Iris pigment epithelial cell (primary cell): Measurements from ENCODE around the gene PDIA4.
"Not testable (repeated sequence)": the region's sequence is repeated elsewhere in the genome, so short reads cannot be mapped to it uniquely, and the experiment has no call there.

Experiments used
- DNase-seq: peaks from one replicate; pipeline ENCODE4 v3.0.0-alpha.2; 2011; ENCODE audit warnings: low read depth

The PDIA4 gene

DNA sequence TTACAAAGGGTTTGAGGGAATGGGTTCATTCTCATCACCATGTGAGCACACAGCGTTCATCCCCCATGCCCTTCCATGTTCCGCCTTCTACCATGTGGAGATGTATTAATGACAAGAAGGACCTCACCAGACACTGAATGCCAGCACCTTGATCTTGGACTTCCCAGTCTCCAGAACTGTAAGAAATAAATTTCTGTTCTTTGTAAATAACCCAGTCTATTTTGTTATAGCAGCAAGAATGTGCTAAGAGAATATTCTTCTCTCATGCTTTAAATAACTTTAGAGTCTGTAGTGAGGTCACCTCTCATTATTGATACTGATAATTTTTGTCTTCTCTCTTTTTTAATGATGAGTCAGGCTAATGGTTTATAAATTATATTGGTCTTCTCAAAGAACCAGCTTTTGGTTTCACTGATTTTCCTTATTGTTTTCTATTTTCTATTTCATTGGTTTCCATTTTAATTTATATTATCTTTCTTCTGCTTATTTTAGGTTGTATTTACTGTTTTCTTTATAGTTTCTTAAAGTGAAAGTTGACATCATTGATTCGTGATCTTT is 3.1 kb upstream of the PDIA4 start:
- no peak for DNase-seq

DNA sequence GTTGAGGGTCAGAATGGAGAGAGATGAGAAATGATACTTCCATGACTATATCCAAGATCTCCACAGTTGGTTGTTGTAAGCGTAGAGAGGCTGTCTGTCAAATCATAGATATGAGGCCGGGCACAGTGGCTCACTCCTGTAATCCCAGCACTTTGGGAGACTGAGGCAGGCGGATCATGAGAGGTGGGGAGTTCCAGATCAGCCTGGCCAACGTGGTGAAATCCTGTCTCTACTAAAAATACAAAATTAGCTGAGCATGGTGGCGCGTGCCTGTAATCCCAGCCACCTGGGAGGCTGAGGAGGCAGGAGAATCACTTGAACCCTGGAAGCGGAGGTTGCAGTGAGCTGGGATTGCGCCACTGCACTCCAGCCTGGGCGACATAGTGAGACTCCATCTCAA is 2.1 kb upstream of the PDIA4 start:
- not testable (repeated sequence) for DNase-seq

DNA sequence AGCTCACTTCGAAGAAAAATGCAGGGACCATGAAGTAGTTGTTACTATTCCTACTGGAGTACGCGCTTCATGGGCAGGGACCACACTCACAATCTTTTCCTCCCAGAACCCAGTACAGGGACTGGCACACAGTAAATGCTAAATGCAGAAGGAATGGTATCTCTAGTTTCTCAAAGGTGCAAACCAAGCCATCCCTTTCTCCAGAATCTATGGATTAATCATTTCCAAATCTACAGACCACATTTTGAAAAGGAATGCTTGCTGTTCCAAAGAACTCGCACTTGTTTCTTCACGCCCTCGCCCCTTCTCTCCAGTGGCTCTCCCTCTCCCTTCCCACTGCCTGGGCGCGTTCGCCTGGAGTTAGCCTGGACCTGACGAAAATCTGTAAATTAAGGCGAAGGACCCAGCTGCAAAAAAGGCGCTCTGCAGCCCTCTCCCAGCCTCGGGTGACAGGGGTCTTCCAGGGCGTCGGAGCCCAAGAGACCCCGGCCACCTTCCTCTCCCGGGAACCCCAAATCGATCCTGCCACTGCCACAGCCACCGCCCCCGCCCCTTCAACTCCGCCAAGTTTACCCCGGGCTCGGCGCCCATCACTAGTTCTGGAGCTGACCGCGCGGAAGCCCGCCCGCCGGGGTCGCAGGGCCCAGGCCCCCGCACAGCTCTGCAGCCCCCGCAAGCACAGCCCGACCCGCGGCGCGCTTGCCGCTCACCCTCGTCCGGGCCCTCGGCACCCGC is 527 bp downstream of the PDIA4 start:
- peak; percentile 23 for DNase-seq

DNA sequence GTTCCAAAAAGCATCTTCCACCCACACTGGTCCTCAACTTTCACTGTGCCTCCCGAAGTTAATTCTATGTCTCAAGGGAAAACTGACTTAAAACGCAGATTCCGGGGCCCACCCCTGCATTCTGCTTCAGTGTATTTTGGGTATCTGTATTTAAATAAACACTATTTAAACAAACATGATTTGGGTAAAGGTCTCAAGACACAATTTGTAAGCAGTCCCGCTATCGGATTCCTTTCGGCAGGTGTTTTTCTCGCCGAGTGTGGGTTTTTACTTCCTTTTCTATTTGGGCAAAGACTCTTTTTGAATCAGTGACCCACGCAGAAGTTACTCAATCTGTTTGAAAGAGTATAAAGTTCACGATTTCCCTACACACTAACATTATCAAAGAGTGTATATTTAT is 1.2 kb downstream of the PDIA4 start:
- DNase-seq: no peak

DNA sequence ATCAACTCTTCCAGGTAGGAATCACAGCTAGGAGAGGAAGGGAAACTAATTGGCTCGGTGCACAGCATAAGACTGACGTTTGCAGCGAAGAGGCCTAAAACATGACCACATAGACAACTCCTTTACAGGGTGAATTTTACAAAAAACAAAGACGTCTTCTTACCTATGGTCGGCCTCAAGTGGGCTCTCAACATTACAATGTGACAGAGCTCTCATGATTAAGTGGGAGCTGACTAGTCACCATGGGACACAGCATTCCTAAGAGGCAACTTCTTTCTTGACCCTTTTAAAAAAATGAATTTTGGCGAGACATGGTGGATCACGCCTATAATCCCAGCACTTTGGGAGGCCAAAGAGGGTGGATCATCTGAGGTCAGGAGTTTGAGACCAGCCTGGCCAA is 4.6 kb downstream of the PDIA4 start:
- no peak for DNase-seq

DNA sequence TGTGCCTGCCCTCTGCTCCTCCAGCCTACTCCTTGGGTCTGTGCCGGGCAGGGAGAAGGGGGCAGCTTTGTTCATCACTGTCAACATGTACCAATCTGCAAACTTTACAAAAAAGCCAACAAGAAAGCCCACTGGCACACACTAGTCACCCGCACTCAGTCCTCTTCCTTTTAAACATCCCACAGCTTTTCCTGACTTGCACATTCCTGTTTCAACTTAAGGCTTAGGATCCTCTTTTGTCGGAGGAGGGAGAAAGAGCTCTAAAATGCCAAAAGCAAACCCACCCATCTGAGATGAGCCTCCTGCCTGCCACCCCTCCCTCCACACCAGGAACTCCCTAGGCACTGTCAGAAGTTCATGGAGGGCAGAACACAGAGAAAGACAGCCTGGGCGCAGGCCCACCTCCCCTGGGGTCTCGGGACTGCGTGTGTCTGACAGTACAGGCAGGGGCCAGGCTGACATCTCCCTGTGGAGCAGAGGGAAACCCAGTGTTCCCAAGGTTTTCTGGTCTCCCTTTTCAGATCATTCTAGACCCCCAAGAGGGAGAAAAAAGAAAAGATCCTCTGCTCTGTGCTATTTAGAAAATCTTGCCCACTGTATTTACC is 5.4 kb downstream of the PDIA4 start:
- DNase-seq: no peak

DNA sequence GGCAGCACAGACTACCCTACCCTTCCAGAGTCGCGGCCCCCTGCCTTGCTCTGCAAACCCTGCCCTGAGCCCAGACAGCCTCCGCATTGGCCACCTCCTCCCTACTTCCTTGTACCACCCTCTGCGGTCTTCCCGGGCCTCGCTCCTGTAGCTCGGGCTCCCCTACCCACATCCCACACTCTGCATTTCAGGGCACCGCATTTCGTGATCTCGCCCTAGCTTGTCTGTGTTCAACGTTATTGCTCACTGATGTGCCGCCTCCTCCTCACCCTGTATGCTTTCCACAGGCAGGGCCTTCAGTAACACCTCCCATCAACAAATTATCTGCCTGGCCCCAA is 6.6 kb downstream of the PDIA4 start:
- no peak for DNase-seq

DNA sequence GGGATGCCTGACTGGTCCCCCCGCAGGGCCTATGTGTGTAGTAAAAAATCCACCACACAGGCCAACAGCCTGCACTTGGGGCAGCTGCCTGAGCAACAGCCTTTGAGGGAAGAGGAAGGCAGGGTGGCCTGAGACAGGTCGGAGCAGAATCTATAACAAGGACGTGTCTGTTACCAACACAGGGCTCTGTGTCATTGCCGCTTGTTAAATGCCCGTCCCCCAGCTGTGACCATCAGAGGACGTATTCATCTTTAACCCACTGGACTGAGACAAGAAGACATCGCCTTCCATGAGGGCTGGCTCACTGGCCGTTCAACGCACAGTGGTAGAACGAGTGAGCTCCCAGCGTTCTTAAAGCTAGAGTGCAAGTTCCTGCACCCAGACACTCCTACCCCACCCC is 7.8 kb downstream of the PDIA4 start:
- DNase-seq: no peak

DNA sequence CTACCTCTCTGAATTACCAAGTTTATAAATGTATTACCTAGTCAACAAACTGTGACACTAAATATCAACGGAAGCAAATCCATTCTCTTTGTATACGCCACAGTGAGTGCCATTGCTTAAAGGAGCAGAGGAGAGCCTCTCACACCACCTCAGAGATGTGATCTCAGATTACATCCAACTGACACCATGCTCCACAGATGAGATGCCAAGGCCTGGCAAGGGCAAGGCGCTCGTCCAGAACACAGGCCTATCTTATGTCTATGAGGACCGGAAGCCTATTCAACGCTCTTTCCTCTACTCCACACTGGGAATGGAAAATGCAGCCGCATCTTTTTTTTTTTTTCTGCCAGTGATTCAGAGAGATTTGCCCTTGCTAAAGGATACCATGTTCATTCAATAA is 11.4 kb downstream of the PDIA4 start:
- no peak for DNase-seq

DNA sequence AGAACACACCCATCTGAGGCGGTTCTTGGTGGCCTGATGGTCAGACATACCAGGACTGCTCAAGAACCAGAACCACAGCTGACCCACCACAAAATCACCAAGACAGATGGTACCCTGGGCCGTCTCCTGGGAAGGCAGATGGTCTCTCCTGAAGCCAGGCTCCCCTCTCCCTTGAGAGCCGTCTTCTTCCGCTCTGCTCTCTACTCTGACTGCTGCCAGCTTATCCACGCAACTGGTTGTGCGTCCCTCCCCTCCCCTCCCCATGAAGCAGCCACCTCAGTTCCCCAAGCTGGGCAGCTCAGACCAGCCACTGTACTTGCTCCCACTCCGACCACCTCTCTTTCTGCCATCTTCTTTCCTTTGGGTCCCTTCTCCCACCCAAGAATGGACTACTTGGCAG is 14.0 kb downstream of the PDIA4 start:
- no peak for DNase-seq

DNA sequence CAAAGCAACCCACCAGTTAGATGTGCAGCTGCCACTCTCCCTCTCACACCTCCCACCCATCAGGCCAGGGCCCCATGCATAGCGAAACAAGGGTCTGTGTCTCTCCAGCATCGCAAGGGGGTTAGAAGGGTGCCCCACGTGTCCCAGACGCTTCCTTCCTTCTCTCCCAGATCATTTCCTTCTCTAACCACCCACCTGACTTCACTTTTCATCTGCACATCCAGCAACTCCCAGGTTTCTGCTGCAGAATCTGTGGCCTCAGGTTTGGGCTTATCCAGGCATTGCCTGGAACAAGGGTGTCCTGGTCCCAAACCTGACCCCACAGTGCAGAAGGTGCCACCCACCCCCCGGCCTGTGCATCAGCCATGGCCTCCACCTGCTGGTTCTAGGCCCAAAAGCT is 14.4 kb downstream of the PDIA4 start:
- DNase-seq: no peak

DNA sequence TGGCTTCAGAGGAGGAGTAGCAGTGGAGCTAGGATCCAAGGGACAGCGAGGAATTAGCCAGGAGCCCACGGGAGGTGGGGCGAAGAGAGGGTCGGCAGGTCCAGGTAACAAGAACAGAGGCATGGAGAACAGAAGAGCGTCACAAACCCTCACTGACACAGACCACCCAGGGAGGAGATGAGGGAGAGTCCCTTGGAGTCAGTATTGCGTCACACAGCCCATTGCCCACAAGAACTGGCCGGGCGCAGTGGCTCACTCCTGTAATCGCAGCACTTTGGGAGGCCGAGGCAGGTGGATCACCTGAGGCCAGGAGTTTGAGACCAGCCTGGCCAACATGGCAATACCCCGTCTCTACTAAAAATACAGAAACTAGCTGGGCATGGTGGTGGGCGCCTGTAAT is 15.6 kb downstream of the PDIA4 start:
- DNase-seq: not testable (repeated sequence)

DNA sequence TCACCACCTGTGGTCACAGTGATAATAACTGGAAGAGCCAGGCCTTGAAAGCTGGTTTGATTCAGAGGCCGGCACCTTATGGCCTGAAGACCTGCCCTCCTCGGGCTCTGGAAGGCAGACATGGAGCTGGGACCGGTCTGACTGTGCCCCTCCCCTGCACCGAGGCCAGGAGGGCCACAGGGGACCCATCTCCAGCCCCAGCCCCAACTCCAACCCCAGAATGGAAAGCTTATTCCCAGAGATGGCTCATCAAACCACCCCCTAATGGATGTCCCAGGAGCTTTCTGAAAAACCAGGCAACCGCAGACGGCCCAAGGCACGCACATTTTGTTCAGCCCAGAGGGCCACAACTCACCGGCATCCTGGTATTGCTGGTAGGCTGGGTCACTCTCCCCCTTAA is 16.8 kb downstream of the PDIA4 start:
- no peak for DNase-seq

DNA sequence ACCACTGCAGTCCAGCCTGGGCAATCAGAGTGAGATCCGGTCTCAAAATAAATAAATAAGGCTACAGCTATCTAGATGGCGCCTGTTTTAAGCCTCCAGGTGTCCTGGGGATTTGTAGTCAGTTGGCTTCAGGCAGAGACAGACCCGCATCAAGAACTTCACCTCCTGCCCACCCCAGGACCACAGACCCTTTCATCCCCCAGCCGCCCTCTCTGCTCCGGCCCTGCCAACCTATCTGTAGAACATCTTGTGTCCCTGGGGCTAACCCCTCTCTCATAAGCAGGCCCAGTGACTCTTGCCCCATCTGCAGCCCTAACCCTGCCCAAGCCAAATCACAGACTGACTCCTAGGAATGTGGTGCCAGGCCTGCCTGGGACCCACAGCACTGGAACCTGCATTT is 17.9 kb downstream of the PDIA4 start:
- no peak for DNase-seq

DNA sequence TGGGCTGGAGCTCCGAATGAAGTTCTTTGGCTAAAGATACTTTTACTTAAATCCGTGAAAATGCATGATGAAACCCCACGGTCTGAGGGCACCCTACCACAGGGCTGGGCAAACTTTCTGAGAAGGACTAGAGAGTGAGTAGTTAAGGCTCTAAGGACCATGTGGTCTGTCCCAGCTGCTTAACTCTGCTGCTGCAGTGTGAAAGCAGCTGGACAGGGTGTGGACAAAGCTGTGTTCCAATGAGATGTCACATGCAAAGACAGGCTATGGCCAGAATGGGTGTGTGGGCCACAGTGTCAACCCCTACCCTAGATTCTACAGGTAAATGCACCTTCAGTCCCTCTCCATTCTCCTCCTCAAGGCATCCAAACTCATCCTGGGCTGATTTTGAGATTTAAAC is 18.8 kb downstream of the PDIA4 start:
- DNase-seq: no peak

DNA sequence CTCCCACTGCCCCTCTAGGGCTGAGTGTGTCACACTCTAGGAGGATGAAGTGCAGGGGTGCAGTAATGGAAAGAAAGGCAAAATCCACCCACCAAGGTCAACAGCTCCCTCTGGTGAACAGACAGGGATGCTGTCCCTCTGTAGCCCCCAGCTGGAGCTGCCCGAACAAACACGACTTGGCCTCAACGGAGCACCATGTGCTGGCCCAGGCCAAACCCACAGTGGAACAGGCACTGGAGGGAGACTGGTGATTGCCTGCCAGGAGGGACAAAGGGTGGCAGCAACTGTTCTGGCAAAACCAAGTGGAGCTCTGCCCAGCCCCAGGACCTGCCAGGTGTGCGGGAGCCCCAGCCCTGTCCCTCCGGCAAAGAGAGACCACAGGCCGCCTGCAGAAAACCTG is 20.7 kb downstream of the PDIA4 start:
- no peak for DNase-seq

DNA sequence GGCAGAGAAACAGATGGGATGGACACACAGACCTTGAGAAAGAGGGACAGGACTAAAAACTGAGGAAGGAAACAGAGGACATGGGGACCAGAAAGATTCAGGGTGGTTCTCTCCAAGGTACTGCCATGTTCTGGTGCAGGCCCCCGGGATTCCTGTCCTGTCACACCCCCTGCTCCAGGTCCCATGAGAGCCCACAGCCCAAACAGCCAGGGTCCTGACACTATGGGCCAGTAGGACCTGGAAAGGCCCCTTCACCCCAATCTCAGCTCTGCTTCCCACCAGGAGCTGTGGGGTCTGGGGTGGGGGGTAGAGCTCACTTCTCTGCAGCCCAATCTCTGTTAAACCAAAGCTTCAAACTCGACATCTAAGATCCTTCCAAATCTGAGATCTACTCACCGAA is 21.2 kb downstream of the PDIA4 start:
- DNase-seq: no peak

DNA sequence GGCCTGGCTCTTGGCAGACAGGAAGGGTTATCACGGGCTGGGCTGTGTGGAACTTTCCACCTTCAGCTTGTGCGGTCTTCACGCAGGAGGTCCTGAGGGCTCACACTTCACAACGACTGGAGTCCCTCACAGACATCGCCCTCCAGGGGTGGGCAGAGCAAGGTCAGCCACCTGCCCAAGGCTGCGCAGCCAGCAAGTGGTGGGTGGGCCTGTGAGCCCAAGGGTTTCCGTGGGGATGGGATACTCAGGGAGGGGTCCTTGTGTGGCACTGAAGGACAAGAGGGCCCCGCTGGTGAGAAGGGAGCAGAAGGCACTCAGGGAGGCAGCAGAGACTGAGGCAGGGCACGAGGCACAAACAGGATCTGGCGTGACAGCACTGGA is 22.0 kb downstream of the PDIA4 start:
- DNase-seq: no peak

DNA sequence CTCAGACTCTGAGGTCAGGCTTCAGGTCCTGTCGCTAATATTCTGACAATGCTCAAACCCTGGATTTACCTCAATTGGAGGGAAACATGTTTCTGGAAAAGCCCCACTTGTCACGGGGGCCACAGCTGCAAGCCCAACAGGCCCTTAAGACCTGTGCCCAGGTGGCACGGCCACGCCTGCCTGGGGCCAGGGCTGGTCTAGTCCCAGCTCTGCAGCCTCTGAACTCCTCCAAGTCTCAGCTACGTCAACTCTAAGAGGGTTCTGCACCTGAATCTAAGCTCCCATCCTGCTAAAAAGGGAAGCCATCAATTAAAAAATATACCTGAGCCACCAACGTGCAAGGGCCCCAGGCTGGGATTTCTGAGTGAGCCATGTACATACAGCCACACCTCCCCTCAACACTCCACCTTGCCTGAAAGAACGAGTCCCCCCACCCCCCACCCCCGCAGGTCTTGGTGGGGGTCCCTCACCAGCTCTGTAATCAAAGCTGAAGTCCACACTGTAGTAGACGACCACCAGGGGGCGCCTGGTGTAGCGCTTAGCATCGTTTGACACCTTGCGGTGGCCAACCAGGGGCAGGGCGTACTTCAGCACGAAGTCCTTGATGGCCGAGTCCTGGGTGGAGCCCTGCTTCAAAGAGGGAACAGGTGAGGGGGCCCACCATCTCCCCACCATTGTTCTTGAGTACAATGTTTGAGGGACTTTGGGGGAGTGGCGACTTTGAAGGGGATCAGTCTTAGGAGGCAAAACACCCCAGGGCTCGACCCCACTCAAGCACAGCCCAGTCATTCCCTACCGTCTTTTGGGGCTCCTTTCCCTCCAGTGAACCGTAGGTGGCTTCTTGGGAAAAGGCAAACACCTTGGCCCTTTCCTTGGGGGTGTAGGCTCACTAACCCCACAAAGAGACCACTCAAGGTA is 22.6 kb downstream of the PDIA4 start:
- DNase-seq: peak; percentile 51

DNA sequence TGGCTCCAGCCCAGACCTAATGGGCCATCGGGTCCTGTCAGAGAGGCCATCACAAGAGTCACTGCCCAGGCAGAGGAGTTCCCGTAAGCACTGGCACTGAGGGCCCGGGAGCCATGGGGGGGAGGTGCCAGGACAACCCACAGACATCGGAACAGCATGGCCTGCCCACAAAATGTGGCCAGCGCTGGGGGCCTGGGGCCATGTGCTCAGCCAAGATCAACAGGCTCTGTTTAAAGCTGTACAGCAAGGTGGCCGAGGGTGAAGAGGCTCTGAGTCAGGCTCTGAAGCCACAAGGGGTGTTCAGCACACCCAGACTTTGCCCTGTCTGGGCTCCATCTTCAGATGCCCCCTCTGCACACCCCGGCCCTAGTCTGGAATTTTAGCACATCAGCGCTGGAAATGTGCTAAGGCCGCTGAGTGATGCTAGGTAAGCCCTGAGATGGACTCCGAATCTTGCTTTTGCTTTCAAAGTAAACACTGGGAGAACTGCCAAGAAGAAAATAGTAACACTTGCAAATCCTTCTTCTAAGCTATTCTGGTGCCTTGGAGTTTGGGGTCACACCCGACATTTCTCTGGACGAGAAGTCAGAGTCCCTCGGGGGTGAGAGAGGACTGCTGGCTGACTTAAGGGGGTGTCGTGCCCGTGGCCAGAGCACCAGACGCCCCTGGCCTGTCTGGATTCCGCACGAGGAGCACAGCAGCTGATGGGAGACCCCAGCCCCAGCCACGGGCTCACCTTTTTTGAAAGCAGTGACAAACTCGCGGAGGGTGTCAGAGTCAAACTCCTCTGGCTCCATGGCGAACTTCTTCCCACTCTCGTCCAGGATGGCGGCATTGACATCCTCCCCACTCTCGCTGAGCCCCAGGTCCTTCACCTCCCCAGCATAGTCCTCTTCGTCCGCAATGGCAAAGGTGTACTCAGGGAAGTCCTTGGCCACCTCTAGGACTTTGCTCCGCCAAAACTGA is 23.6 kb downstream of the PDIA4 start:
- DNase-seq: peak; percentile 58

DNA sequence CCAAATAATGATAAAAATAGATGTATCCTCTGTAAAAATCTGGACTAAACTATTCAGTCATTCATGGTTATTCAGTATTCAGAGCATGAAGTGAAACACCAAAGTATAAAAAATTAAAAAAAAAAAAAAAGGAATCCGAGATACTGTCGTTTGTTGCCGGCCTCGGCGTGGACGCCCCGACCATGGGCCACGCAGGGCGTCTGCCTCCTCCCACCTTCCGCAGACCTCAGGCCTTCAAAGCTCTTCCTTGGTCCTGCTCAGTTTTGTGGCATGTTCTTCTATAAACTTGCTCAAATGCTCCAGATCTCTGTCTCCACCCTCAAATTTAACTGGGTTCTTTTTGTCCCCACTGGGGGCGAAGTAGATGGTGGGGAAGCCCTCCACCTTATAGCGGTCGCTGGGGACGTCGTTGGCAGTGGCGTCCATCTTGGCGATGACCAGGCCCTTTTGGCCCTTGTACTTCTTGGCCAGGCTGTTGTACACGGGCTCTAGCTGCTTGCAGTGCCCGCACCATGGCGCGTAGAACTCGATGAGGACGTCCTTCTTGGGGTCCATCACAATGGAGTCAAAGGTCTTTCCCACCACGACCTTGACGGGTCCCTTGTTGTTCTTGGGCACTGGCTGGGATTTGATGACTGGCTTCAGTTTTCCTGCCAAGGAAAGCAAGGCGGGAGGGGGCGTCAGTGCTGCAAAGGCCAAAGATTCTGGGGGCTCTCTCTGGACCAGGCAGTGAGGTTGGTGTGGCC is 24.6 kb downstream of the PDIA4 start:
- DNase-seq: no peak
